Panc1 (cell line): ENCODE results near the gene ITPR3. TPM values are rescaled to one million over a fixed set of nuclear protein-coding genes. Genes with fewer than 3 reads are reported as not detected.

ENCODE experiments used
- ATAC-seq: fragments of 200-7000 bp; cut with Tn5 transposase; 2 replicates; pipeline ENCODE4 v1.9.1; 2020; ENCODE audit warnings: mild to moderate bottlenecking, moderate library complexity
- BruUV-seq: library from RNA; stranded (reverse); fragments of 400-500 nt; replicated peaks from 2 replicates; lab custom pipeline; 2021; lab: Mats Ljungman, UMichigan
- CTCF ChIA-PET: fragments of 300-600 bp; sonication (Branson Sonifier 250); formaldehyde crosslinking; loops from one replicate; lab custom pipeline; 2022; ENCODE audit warnings: antibody characterized with exemption; lab: Charles Lee
- POLR2A ChIA-PET: fragments of 300-600 bp; sonication (Branson Sonifier 250); formaldehyde crosslinking; loops from one replicate; lab custom pipeline; 2022; ENCODE audit warnings: antibody characterized with exemption; lab: Charles Lee
- DNase-seq: peaks from one replicate; pipeline ENCODE4 v3.0.0-alpha.2; 2010; ENCODE audit warnings: low read depth, low spot score
- H3K27ac ChIP-seq: 2 replicates; pipeline ENCODE4 v1.5.1; 2011; ENCODE audit warnings: mild to moderate bottlenecking, low read length, inconsistent platforms
- H3K27me3 ChIP-seq: fragments of 200-500 bp; sonication (Bioruptor generic); 2 replicates; pipeline ENCODE4 v1.6.0; 2014; ENCODE audit warnings: low read length, inconsistent platforms; ENCODE audit not compliant: control insufficient read depth, insufficient read depth
- H3K36me3 ChIP-seq: fragments of 200-500 bp; sonication (Bioruptor generic); 2 replicates; pipeline ENCODE4 v1.5.1; 2014; ENCODE audit warnings: inconsistent platforms, mild to moderate bottlenecking, low read length, moderate library complexity; ENCODE audit not compliant: control insufficient read depth, insufficient read depth
- H3K4me1 ChIP-seq: 2 replicates; pipeline ENCODE4 v1.5.1; 2011; ENCODE audit warnings: inconsistent platforms, mild to moderate bottlenecking, low read length, moderate library complexity; ENCODE audit not compliant: control insufficient read depth, insufficient read depth
- H3K4me3 ChIP-seq, 2 experiments: 2 replicates each; pipeline ENCODE4 v1.5.1; 2011 to 2012; ENCODE audit warnings: low read depth in 2 of 2, low read length in 2 of 2, mild to moderate bottlenecking in 2 of 2, inconsistent platforms in 1 of 2, moderate library complexity in 1 of 2
- H3K9me3 ChIP-seq: fragments of 200-500 bp; sonication (Bioruptor generic); 2 replicates; pipeline ENCODE4 v1.5.1; 2014; ENCODE audit warnings: low read depth, mild to moderate bottlenecking, inconsistent platforms, low read length, moderate library complexity; ENCODE audit not compliant: control insufficient read depth, insufficient read depth
- POLR2AphosphoS5 ChIP-seq: IDR thresholded peaks from 2 replicates; pipeline ENCODE4 v1.6.1; 2012; ENCODE audit warnings: mild to moderate bottlenecking, low read depth, low read length, moderate library complexity
- SIN3A ChIP-seq: IDR thresholded peaks from 2 replicates; pipeline ENCODE4 v1.6.1; 2012; ENCODE audit warnings: low read depth, mild to moderate bottlenecking, low read length, moderate library complexity, borderline replicate concordance; ENCODE audit not compliant: insufficient read depth
- TCF7L2 ChIP-seq: IDR thresholded peaks from 2 replicates; pipeline ENCODE4 v1.6.1; 2011; ENCODE audit warnings: mild to moderate bottlenecking, low read depth, low read length, inconsistent platforms
- in situ Hi-C: cut with HindIII; loops from 2 replicates; pipeline ENCODE4 v1.10.0; 2016; ENCODE audit warnings: low sequenced_read_pairs, low pct_unique_long_range_greater_than_20kb
- intact Hi-C: fragments of 100-400 bp; cut with micrococcal nuclease; formaldehyde crosslinking; loops from one replicate; pipeline ENCODE4 v1.10.0; 2022; ENCODE audit not compliant: unreplicated experiment
- total RNA-seq: library from RNA; stranded (reverse); gene quantifications from one replicate; pipeline ENCODE4 v1.2.1, GENCODE V29; 2021; ENCODE audit not compliant: unreplicated experiment
- TF ChIP-seq, protein P1 (sequence below): fragments of 450-650 bp; IDR thresholded peaks from 2 replicates; pipeline ENCODE4 v1.5.1; 2017; ENCODE audit warnings: mild to moderate bottlenecking
- TF ChIP-seq, protein P2 (sequence below), 2 experiments: IDR thresholded peaks; 2 replicates each; pipeline ENCODE4 v1.6.1; 2011 to 2012; ENCODE audit warnings: low read depth in 2 of 2, control low read depth in 1 of 2, low read length in 1 of 2, mild to moderate bottlenecking in 1 of 2, moderate library complexity in 1 of 2; ENCODE audit not compliant: insufficient read depth in 1 of 2

Gene ITPR3
- total RNA-seq, 1 experiment from 2014 or later = 65.8 TPM

DNA sequence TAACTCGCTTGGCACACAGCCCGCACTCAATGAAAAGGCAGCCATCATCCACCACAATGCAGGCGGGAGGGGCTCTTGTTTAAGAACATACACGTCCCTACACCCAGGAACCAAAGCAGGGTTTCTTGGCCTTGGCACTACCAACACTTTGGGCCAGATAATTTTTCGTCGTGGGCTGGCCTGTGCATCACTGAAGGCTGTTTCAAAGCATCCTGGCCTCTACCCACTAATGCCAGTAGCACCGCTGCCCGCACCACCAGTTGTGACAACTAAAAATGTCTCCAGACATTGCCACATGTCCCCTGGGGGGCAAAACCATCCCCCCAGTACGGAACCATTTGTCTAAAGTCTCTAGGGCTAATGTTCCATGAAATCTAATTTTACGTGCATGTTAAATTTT is 77.4 kb downstream of the ITPR3 start:
- no peaks in the 10 kb centered on the region for H3K9me3 ChIP-seq
- POLR2A ChIA-PET = no interaction called here
- intact Hi-C loops (no loop called here), in situ Hi-C loops (no loop called here)
- H3K4me3 ChIP-seq = no peak overlapping the region
- DNase-seq (no peak), ATAC-seq (no peak)
- CTCF ChIA-PET = no interaction called here
- H3K4me1 ChIP-seq = peaks cover 33% of the 10 kb centered on the region
- no TSS peak for BruUV-seq
- TF ChIP-seq, protein P1, sequence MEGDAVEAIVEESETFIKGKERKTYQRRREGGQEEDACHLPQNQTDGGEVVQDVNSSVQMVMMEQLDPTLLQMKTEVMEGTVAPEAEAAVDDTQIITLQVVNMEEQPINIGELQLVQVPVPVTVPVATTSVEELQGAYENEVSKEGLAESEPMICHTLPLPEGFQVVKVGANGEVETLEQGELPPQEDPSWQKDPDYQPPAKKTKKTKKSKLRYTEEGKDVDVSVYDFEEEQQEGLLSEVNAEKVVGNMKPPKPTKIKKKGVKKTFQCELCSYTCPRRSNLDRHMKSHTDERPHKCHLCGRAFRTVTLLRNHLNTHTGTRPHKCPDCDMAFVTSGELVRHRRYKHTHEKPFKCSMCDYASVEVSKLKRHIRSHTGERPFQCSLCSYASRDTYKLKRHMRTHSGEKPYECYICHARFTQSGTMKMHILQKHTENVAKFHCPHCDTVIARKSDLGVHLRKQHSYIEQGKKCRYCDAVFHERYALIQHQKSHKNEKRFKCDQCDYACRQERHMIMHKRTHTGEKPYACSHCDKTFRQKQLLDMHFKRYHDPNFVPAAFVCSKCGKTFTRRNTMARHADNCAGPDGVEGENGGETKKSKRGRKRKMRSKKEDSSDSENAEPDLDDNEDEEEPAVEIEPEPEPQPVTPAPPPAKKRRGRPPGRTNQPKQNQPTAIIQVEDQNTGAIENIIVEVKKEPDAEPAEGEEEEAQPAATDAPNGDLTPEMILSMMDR = no peak
- TF ChIP-seq, protein P2, sequence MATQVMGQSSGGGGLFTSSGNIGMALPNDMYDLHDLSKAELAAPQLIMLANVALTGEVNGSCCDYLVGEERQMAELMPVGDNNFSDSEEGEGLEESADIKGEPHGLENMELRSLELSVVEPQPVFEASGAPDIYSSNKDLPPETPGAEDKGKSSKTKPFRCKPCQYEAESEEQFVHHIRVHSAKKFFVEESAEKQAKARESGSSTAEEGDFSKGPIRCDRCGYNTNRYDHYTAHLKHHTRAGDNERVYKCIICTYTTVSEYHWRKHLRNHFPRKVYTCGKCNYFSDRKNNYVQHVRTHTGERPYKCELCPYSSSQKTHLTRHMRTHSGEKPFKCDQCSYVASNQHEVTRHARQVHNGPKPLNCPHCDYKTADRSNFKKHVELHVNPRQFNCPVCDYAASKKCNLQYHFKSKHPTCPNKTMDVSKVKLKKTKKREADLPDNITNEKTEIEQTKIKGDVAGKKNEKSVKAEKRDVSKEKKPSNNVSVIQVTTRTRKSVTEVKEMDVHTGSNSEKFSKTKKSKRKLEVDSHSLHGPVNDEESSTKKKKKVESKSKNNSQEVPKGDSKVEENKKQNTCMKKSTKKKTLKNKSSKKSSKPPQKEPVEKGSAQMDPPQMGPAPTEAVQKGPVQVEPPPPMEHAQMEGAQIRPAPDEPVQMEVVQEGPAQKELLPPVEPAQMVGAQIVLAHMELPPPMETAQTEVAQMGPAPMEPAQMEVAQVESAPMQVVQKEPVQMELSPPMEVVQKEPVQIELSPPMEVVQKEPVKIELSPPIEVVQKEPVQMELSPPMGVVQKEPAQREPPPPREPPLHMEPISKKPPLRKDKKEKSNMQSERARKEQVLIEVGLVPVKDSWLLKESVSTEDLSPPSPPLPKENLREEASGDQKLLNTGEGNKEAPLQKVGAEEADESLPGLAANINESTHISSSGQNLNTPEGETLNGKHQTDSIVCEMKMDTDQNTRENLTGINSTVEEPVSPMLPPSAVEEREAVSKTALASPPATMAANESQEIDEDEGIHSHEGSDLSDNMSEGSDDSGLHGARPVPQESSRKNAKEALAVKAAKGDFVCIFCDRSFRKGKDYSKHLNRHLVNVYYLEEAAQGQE (IDR thresholded peaks at IDR 0.05; ENCODE audit: insufficient read depth in 1 of 2, low read depth in 2 of 2, low read length in 1 of 2) = no peak
- no peak for TF ChIP-seq SIN3A
- no peak for TF ChIP-seq TCF7L2
- no peak for TF ChIP-seq POLR2AphosphoS5
- no peak overlapping the region for H3K27ac ChIP-seq
- H3K27me3 ChIP-seq = no peaks in the 10 kb centered on the region
- H3K36me3 ChIP-seq = peaks cover 7% of the 10 kb centered on the region; the same call in 1 of the 2 replicates

DNA sequence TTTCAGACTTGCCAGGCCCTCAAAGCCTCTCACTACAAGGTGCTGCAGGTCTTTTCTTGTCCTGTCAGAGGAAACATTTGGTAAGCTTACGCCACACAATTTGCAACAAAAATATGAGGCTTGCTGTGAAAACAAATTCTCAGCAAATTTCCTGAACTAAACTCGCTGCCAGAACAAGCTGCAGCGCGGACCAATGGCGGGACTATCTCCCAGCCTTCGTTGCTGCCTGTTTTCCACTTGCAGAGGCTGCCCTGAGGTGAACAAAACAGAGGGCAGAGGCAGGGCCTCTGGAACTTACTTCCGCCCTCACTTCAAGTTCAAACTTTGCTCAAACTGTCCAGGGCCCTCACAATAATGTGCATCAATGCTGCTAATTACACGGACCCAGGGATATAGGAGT is 78.0 kb downstream of the ITPR3 start:
- Histone ChIP-seq H3K27me3 (no peaks in the 10 kb centered on the region), H3K27ac (no peak overlapping the region; the same call in 1 of the 2 replicates), H3K4me3 (no peak overlapping the region), H3K36me3 (peaks cover 7% of the 10 kb centered on the region; the same call in 1 of the 2 replicates), H3K4me1 (peaks cover 28% of the 10 kb centered on the region), H3K9me3 (no peaks in the 10 kb centered on the region)
- ChIA-PET POLR2A (no interaction called here), CTCF (no interaction called here)
- DNase-seq (no peak), ATAC-seq (no peak)
- TF ChIP-seq POLR2AphosphoS5 (no peak), SIN3A (no peak), TCF7L2 (no peak)
- TF ChIP-seq, protein P2 (IDR thresholded peaks at IDR 0.05; ENCODE audit: insufficient read depth in 1 of 2, low read depth in 2 of 2, low read length in 1 of 2) = no peak
- TF ChIP-seq, protein P1 = no peak
- in situ Hi-C loops = no loop called here
- no TSS peak for BruUV-seq
- intact Hi-C loops = no loop called here
